HG03565 (cell line): Measurements from ENCODE around the gene FAM184B.

Experiments used
- ATAC-seq: cut with Tn5 transposase; IDR thresholded peaks from one replicate; pipeline ENCODE4 v1.9.1; 2021; ENCODE audit warnings: mild to moderate bottlenecking, moderate library complexity; ENCODE audit not compliant: unreplicated experiment

Gene FAM184B

DNA sequence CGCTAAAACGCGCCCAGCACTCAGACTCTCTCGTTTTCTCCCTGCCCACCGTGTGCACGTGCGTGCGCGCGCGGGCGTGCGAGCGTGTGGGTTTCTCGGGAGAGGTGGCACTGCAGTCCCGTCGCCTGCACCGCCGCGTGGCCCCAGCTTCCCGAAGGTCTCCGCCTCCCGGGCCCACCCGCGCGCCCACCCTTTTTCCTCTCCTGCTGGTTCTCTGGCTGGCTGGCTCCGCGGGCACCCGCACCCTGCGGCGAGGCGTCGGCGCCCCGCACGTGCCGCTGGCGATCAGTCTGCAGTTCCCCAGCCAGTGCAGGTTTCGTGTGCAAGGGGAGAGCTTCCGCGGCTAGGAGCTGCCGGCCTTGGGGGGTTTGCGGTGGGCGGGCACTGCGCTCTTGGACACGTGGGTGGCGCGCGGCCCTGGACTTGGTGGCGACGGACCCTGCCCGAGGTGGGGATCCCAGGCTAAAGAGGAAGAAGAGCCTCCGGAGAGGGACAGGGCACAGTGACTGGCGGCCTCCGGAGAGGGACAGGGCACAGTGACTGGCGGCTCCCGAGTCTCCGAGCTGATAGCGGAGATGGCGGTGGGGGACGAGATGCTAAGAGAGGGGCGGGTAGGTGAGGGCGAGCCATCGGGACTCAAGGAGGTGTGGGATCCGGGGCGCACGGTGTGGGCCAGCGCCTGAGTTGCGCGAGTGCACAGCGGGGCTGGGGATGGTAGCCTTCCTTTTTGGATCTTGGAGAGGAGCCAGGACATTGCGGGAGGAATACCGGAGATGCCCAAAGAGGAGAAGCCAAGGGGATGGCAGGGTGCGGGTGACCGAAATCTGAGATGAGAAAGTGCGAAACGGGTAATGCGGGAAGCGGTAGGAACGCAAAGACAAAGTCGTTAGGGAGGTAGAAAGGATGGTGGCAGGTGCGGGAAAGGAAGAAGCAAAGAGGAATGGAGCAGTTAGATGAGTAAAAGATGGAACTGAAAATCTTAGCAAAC is at the start of gene FAM184B:
Gene FAM184B (minus strand): TSS at position 322 of the 988 bp plus-strand sequence. CDS start 322 bp downstream, outside the sequence.
- no peak for ATAC-seq

DNA sequence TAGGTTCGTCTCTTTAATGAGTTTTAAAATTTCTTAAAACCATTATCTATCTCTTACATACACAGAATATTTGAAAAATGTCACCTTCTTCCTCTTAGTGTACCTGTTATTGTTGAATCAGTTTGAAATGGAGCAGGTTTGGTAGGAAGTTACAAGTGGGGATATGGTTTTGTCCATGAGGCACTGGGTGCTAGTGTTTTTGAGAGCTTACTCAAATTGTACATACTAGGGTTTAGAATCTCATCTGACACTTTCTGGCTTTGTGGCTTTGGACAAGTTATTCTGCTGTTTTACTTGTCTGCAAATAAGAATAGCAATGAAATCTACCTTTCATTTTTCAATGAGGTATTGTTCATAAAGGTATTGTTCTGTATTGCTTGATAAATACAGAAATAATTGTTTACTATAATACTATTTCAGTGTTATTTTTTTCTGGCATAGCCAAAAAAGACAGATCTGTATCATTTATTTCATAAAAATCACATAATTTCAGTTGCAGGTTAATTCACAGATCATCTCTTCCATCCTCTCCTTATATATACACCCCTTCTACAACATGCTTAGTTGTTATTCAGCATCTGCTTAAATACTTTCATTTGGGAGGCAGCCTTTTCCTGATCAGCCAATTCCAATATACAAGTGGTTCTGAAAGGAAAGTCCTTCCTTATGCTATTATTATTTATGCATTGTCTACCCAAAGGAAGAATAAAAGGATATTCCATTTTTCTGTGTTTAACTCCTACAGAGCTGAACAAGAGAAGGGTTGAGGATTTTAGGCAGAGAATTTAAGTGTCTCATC is 42.6 kb upstream of the FAM184B start:
- ATAC-seq, result no peak

DNA sequence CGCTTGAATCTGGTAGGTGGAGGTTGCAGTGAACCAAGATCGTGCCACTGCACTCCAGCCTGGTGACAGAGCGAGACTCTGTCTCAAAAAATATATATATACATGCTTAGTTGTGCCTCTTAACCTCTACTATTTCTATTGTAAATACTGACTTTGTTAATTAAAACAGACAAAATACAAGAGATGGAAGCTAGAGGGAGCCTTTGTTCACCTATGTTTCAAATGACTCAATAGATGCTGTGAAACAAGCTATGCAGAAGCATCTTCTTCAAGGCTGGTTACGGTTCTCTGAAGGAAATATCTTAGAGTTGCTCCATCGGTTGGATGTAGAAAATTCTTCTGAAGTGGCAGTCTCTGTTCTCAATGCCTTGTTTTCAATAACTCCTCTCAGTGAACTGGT is 35.6 kb upstream of the FAM184B start:
- peak; percentile 79 for ATAC-seq

DNA sequence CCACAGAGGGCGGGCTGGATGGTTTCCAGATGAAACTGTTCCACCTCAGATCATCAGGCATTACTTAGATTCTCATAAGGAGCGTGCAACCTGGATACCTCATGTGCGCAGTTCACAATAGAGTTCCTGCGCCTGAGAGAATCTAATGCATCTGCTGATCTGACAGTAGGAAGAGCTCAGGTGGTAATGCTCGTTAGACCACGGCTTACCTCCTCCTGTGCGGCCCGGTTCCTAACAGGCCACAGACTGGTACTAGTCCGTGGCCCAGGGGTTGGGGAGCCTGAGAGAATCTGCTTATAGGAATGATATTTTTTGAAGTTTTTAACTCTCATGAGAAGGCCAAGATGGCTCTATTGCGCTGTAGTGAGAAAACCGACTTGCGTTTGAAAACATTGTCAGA is 34.7 kb upstream of the FAM184B start:
- no peak for ATAC-seq

DNA sequence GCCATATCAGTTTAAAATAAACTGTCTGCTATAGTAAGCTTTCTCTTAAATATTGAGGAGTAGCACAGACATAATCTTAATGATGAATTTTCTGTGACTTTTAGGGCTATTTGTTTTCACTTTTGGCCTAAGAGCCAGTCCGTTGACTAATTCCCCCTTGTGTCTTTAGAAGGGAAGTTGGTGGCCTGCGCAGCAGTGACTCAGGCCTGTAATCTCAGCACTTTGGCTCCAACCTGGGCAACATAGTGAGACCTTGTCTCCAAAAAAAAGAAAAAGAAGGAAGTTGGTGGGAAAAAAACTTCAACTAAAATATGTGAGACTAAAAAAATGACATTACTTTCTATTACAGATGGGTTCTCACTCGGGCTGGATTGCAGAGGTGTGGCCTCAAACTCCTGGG is 32.7 kb upstream of the FAM184B start:
- no peak for ATAC-seq

DNA sequence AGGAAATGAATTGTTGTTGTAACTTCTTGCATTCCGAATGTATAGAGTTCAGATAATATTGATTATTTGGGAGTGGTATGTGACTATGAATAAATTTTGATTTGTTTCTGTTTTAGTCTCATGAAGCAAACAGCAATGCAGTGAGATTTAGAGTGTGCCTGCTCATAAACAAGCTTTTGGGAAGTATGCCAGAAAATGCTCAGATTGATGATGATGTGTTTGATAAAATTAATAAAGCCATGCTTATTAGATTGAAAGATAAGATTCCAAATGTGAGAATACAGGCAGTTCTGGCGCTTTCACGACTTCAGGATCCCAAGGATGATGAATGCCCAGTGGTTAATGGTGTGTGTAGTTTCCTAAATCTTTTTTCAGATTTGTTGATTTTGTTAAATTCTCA is 31.4 kb upstream of the FAM184B start:
- ATAC-seq, result no peak

DNA sequence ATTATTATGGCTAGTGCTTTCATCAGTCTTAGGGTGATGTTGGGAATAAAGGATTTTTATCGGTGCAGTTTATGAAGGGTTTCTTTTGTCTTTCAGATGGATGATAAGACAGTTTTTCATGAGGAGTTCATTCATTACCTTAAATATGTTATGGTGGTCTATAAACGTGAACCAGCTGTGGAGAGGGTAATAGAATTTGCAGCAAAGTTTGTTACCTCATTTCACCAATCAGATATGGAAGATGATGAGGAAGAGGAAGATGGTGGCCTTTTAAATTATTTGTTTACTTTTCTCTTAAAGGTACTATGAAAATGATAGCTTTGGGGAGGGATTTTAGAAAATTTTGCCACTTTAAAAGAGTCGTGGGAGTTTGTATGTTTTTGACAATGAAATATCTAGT is 30.7 kb upstream of the FAM184B start:
- ATAC-seq, result no peak

DNA sequence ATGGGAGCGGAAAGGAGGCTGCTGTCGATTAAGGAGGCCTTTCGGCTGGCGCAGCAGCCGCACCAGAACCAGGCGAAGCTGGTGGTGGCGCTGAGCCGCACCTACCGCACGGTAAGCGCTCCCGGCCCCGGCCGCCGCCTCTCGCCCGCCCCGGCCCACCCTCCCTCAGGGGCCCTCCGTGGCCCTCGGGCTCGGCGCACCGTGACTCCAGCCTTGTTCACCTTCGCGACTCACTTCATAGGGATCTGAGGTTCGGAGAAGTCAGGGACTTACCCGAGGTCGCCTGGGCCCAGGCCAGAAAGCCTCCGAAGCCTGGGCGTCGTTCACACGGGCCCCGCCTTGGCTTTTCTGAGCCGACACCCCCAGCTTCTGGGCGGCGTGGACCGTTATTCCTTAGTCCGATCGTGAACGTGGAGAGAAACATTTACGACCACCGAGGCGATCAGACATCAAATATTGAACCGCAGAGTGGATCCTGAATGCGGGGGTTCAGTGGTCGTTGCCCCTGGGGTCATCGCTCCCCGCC is 29.7 kb upstream of the FAM184B start:
- peak; percentile 14 for ATAC-seq

DNA sequence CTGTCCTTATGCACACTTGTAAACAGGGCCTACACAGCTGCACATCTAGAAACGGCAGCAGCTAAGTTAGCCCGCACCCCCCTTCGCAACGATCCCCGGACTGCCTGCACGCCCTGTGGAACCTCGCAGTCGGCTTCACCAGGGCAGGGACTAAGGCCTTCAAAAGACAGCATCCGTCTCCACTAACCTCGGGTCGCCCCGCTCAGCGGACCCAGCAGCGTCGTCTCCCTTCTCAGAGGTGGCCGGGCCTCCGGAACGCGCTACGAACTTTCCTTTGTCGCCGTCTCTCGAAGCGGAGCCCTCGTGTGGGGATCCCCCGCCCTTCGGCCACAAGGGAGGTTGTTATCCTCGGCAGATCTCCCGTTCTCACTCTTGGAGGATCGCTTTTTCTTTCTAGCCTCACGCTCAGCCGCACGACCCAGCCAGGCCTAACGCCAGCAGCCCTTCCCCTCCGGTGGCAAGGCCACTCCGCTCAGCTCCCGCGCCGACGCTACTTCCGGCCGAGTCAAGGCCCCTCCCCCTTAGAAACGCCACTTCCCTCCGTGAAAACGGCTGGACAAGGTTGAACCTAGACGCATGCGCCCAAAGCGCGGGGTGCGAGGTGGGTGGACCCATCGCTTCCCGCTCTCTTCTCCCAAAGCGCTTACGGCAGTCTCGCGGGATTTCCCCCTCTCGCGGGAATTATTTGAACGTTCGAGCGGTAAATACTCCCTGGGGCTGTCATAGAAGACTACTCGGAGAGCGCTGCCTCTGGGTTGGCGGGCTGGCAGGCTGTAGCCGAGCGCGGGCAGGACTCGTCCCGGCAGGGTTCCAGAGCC is 29.0 kb upstream of the FAM184B start, which contains the start of the genes DCAF16 and NCAPG:
Gene DCAF16 (minus strand): TSS at position 498 of the 818 bp plus-strand sequence. CDS start 6,616 bp downstream, outside the sequence.
Gene NCAPG (plus strand): TSS at position 720 of the 818 bp plus-strand sequence. CDS start 99 bp downstream, outside the sequence.
- peak; percentile 80 for ATAC-seq

DNA sequence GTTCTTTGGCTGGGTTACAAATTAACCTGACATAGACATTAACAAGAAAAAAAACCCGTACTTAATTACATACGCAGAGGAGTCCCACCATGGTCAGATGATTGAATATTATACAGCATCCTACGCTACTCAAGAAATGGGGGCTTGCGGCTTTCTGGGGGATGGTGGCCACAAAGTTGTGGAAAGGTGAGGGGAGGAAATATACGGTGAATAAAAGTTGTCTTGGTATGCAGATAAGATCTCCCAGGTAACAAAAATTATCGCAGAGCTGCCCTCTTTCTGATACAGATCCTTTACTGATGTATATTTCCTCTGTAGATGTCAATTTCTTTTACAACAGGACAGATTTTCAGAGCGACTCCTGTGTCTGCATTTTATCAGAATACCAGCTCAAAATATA is 28.2 kb upstream of the FAM184B start:
- ATAC-seq, result no peak

DNA sequence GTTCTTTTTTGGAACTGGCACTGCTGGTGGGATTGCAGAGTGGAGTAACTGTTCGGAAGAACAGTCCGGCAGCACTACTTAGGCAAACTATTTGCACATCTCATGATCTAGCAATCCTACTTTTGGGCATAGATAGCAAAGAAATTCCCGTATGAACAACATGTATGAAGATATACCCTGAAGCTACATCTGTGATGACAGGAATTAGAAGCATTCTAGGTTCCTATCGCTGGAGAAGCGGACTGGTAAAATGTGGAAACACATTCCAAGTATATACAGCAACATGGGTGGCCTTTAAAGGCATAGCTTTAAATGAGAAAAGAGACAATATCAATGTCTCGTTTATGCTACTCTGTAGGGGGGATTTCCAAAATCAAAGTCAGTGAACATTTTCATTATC is 26.0 kb upstream of the FAM184B start:
- no peak for ATAC-seq

DNA sequence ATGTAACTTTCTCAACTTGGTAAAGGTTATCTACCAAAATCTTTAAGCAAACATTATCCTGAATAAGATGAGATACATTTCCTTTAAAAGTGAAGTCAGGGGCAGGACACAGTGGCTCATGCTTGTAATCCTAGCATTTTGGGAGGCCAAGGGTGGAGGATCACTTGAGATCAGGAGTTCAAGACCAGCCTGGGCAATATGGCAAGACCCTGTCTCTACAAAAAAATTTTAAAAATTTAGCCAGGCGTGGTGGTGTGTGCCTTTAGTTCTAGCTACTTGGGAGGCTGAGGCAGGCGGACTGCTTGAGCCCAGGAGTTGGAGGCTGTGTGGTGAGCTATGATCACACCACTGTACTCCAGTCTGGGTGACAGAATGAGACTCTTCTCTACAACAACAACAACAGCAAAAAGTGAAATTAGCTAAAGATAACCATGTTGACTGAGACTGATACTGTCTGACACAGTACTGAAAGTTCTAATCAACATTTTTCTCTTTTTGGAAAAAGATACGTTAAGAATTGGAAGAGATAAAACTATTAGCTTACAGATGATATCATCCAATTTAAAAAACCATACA is 24.2 kb upstream of the FAM184B start:
- no peak for ATAC-seq

DNA sequence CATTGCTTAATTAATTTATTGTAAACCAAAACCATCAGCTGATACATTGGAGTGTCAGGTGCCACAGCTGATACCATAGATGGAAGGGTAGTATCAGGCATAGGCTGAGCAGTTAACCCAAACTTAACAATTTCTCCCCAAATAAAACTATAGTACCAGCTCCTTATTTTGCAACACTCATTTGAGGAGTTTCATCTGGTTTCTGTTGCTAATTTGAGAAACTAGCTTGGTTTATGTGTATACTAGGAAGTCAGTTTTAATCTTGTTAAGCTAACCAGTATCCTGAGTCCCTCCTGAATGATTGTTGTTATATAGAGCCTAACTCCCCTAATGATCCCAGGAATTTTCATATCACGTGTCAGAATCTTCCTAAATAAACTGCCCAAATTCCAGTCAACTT is 16.4 kb upstream of the FAM184B start:
- ATAC-seq, result no peak

DNA sequence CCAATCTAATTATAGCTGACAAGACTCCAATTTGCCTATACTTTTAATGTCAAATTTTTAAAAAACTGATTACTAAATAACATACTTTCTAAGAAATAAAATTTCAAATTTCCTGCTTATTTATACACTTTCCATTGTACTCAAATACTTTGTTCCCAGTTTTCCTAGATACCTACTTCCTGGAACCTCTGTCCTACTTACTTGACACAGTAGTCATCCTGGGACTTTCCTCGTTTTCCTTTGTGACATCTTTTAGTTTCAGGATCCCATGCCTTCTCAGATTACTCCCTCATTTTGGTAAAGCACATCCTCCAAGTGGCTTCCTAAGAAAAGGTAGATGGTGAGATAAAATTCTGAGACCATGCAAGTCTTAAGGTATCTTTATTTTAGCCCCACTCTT is 13.3 kb upstream of the FAM184B start:
- no peak for ATAC-seq

DNA sequence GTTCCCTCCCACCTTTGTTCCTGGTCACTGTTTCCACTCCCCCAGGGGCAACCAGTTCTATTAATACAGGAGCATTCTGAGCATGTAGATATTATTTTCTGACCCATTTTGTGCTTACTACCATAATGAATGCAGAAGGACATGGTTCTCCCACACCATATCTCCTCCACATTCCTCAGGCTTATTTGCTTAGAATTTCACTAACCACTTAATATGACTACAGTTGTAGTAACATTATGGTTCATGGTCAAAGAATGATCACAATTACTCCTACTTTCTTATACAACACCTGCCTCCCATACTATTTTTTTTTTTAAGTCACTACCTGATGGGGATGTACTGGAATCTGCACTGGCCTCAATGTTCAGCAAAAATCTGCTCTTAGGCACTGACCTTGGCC is 7.5 kb upstream of the FAM184B start:
- no peak for ATAC-seq

DNA sequence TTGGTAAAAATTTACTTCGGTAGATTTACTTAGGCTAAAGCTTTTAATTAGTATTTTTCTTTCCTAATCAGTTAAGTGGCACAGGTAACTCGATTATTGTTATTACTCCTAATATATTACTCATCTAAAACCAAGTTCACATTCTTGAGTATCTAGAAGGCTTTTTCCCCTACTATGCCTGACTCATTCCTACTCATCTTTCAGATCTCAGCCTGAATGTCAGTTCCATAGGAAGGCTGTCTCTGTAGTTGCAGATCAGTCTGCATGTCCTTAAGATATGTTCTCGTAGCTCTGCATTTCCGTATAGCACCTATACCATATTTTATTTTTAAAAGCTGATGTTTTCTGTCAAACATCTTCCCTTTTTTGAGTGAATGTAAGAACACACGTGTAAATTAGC is 5.9 kb upstream of the FAM184B start:
- ATAC-seq, result no peak

DNA sequence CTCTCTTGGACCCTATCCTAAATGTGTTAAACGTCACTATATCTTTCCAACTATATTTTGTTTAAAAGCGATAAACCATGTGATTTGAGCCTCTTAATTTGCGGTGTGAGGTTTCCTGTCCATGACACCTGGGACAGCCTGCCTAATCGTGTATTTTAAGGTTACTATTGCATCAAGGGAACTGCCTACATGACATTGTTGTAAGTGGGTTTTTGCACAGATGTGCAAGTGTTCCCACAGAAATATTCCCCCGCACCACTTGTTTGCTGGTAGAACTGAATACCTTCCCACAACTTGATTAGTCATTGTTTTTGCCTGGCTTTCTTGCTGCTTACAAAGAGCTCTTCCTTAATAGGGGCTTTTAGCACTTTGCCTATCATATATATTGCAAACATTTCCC is 5.1 kb upstream of the FAM184B start:
- no peak for ATAC-seq

DNA sequence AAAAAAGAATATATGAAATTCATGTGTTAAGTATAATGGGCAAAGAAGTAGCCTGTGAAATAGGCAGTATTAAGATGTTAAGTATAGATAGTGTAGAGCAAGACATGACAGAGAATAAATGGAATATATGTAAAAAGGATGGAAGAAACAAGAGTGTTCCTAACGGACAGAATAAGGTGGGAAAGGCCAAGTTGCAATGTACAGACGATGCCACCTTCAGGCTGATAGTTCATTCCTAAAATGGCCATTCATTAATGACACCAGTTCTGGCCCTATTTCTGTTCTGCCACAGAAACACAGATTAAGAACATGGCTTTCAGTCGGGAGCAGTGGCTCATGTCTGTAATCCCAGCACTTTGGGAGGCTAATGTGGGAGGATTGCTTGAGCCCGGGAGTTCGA is 4.4 kb upstream of the FAM184B start:
- no peak for ATAC-seq

DNA sequence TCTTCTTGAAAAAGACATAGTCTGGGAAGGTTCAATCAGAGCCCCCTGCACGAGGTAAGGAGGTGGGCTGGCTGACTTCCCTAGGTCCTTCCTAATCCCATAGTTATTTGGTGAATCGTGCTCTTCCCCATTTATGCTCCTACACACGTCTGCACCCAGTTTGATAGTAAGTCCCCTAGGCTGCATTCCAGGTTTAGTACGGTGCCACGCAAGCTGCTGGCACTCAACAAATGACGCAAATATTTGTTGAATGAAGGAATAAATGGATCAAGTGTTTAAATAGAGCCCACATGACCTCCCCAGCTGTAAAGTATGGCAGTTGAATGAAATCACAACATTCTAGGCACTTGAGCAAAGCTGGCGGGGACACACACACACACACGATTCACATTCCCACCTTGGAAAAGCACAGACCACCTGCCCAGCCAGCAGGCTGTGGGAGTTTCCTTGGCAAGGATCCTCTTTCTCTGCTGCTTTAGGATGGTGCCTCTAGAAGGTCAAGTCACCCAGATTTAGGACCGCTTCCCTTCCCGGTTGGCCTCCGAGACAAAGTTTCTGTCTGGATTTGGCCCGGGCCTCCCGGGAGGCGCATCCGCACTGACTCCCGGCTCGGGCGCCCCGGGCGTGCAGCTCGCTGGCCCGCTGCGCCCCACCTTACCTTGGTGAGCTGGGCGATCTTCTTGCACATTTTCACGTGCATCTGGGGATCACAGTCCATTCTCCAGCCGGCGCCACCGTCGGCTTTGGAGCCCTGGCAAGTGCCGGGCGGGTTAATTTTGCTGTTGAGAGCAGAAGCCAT is 721 bp downstream of the FAM184B start:
- no peak for ATAC-seq
